Skeletal muscle tissue (tissue), 4 donors: Measurements from ENCODE around the gene MTARC1. TPM values are rescaled to one million over a fixed set of nuclear protein-coding genes. Genes with fewer than 3 reads are reported as not detected.

Source experiments
- H3K27ac ChIP-seq: one replicate; pipeline ENCODE4 v1.7.0; 2013; ENCODE audit warnings: mild to moderate bottlenecking, low read depth, low read length, inconsistent platforms
- H3K27me3 ChIP-seq, 3 donors: one replicate each; pipeline ENCODE4 v1.7.0; 2013; ENCODE audit warnings: low read length in 3 of 3; ENCODE audit not compliant: control insufficient read depth in 3 of 3, insufficient read depth in 3 of 3
- H3K36me3 ChIP-seq, 3 donors: one replicate each; pipeline ENCODE4 v1.7.0; 2013; ENCODE audit warnings: low read length in 3 of 3; ENCODE audit not compliant: control insufficient read depth in 3 of 3, insufficient read depth in 3 of 3
- H3K4me1 ChIP-seq, 3 donors: one replicate each; pipeline ENCODE4 v1.7.0; 2013; ENCODE audit warnings: low read length in 3 of 3, mild to moderate bottlenecking in 3 of 3; ENCODE audit not compliant: control insufficient read depth in 3 of 3, insufficient read depth in 3 of 3
- H3K4me3 ChIP-seq, 3 donors: one replicate each; pipeline ENCODE4 v1.7.0; 2013; ENCODE audit warnings: low read length in 3 of 3
- H3K9ac ChIP-seq, 3 donors: one replicate each; pipeline ENCODE4 v1.7.0; 2013; ENCODE audit warnings: low read length in 3 of 3, mild to moderate bottlenecking in 3 of 3, moderate library complexity in 2 of 3, low read depth in 1 of 3
- H3K9me3 ChIP-seq, 3 donors: one replicate each; pipeline ENCODE4 v1.7.0; 2013; ENCODE audit warnings: low read length in 3 of 3; ENCODE audit not compliant: control insufficient read depth in 3 of 3
- total RNA-seq: library from RNA; depleted of rRNA; stranded (reverse); fragments of >200 nt; gene quantifications from one replicate; pipeline ENCODE4 v1.2.3, GENCODE V29; 2014
- donor health status: Osteomylitis.

MTARC1 gene
- total RNA-seq, 1 donor from 2014 or later: 5.2 TPM

- peak overlapping the region in 2 of 3 donors; percentile 1 to 36 for H3K9ac ChIP-seq
- peaks cover 35 to 55% (median 44%) of the 10 kb centered on the region in 3 donors for H3K4me1 ChIP-seq
- no peak overlapping the region for H3K4me3 ChIP-seq
- peak overlapping the region; percentile 1 for H3K27ac ChIP-seq
- no peaks in the 10 kb centered on the region for H3K9me3 ChIP-seq
- no peaks in the 10 kb centered on the region for H3K27me3 ChIP-seq
- H3K36me3 ChIP-seq: peaks cover 11 to 15% (median 12%) of the 10 kb centered on the region in 3 donors
These were observed 35.6 kb upstream of the MTARC1 start for GRCh38 chr1:220751111-220751510.

GRCh38 chr1:220754212-220754917 is 32.3 kb upstream of the MTARC1 start:
- Histone ChIP-seq H3K4me3 (no peak overlapping the region), H3K36me3 (peaks cover 17 to 30% (median 24%) of the 10 kb centered on the region in 3 donors), H3K27me3 (no peaks in the 10 kb centered on the region), H3K9me3 (no peaks in the 10 kb centered on the region), H3K4me1 (peaks cover 26 to 40% (median 35%) of the 10 kb centered on the region in 3 donors), H3K9ac (no peak overlapping the region), H3K27ac (no peak overlapping the region)

GRCh38 chr1:220754918-220755295 is 31.8 kb upstream of the MTARC1 start:
- H3K36me3 ChIP-seq: peaks cover 17 to 30% (median 24%) of the 10 kb centered on the region in 3 donors
- no peaks in the 10 kb centered on the region for H3K27me3 ChIP-seq
- H3K9me3 ChIP-seq: no peaks in the 10 kb centered on the region
- H3K9ac ChIP-seq: no peak overlapping the region
- H3K4me1 ChIP-seq: peaks cover 21 to 36% (median 30%) of the 10 kb centered on the region in 3 donors
- H3K4me3 ChIP-seq: no peak overlapping the region
- H3K27ac ChIP-seq: no peak overlapping the region

- H3K36me3 ChIP-seq: peaks cover 17 to 30% (median 24%) of the 10 kb centered on the region in 3 donors
- no peaks in the 10 kb centered on the region for H3K27me3 ChIP-seq
- H3K9me3 ChIP-seq: no peaks in the 10 kb centered on the region
These were observed 31.4 kb upstream of the MTARC1 start for GRCh38 chr1:220755309-220755708.

GRCh38 chr1:220757441-220757840 is 29.3 kb upstream of the MTARC1 start:
- peaks cover 17 to 37% (median 37%) of the 10 kb centered on the region in 3 donors for H3K36me3 ChIP-seq

More at GRCh38 chr1:220755309-220755708, 31.4 kb upstream of the MTARC1 start:
- Histone ChIP-seq H3K27ac (no peak overlapping the region), H3K4me3 (no peak overlapping the region), H3K4me1 (peaks cover 18 to 32% (median 27%) of the 10 kb centered on the region in 3 donors), H3K9ac (no peak overlapping the region)

GRCh38 chr1:220759147-220759546 is 27.6 kb upstream of the MTARC1 start:
- Histone ChIP-seq H3K9ac (no peak overlapping the region), H3K4me1 (peaks cover 0 to 4% (median 2%) of the 10 kb centered on the region in 3 donors), H3K9me3 (no peaks in the 10 kb centered on the region), H3K4me3 (no peak overlapping the region), H3K36me3 (peaks cover 27 to 51% (median 48%) of the 10 kb centered on the region in 3 donors), H3K27me3 (no peaks in the 10 kb centered on the region), H3K27ac (no peak overlapping the region)

More at GRCh38 chr1:220757441-220757840, 29.3 kb upstream of the MTARC1 start:
- Histone ChIP-seq H3K4me1 (peaks cover 1 to 11% (median 8%) of the 10 kb centered on the region in 3 donors), H3K9me3 (no peaks in the 10 kb centered on the region), H3K27ac (no peak overlapping the region), H3K9ac (no peak overlapping the region), H3K4me3 (no peak overlapping the region), H3K27me3 (no peaks in the 10 kb centered on the region)

- H3K9me3 ChIP-seq: no peaks in the 10 kb centered on the region
- H3K27ac ChIP-seq: no peak overlapping the region
- no peaks in the 10 kb centered on the region for H3K4me1 ChIP-seq
- no peak overlapping the region for H3K4me3 ChIP-seq
- peaks cover 16 to 44% (median 37%) of the 10 kb centered on the region in 3 donors for H3K36me3 ChIP-seq
- H3K9ac ChIP-seq: no peak overlapping the region
- no peaks in the 10 kb centered on the region for H3K27me3 ChIP-seq
These were observed 24.9 kb upstream of the MTARC1 start for GRCh38 chr1:220761688-220762427.

GRCh38 chr1:220764757-220765156 is 22.0 kb upstream of the MTARC1 start:
- Histone ChIP-seq H3K4me3 (no peak overlapping the region), H3K36me3 (peaks cover 20 to 52% (median 38%) of the 10 kb centered on the region in 3 donors), H3K9ac (no peak overlapping the region), H3K27me3 (no peaks in the 10 kb centered on the region), H3K27ac (no peak overlapping the region), H3K9me3 (no peaks in the 10 kb centered on the region), H3K4me1 (no peaks in the 10 kb centered on the region)

- peaks cover 0 to 6% (median 2%) of the 10 kb centered on the region in 3 donors for H3K4me1 ChIP-seq
- H3K4me3 ChIP-seq: no peak overlapping the region
- no peak overlapping the region for H3K27ac ChIP-seq
- H3K9me3 ChIP-seq: no peaks in the 10 kb centered on the region
- H3K36me3 ChIP-seq: peaks cover 28 to 44% (median 40%) of the 10 kb centered on the region in 3 donors
- no peaks in the 10 kb centered on the region for H3K27me3 ChIP-seq
- no peak overlapping the region for H3K9ac ChIP-seq
These were observed 19.2 kb upstream of the MTARC1 start for GRCh38 chr1:220767312-220768125.
